Tibial artery (tissue), 4 donors: ENCODE measurements around the gene NIPAL1.
A peak's percentile ranks its signal among the peaks of the same experiment; 100 is the strongest.

Experiments used
- DNase-seq, 2 donors: peaks; one replicate each; pipeline ENCODE4 v3.0.0-alpha.2; 2019
- H3K27ac ChIP-seq, 2 donors: fragments of 200-600 bp; sonication (generic) in 1 of 2; 1 replicate in 1 of 2; 2 replicates in 1 of 2; pipeline ENCODE4 v1.5.1; 2018 to 2019; ENCODE audit warnings: mild to moderate bottlenecking in 1 of 2
- H3K27me3 ChIP-seq, 2 donors: fragments of 200-600 bp; sonication (generic) in 1 of 2; one replicate each; pipeline versions ENCODE4 v1.5.1 to v1.6.0; 2016 to 2019
- H3K36me3 ChIP-seq, 3 donors: fragments of 200-600 bp; sonication (generic) in 2 of 3; one replicate each; pipeline ENCODE4 v1.5.1; 2016 to 2019; ENCODE audit warnings: mild to moderate bottlenecking in 2 of 3
- H3K4me1 ChIP-seq, 4 donors: fragments of 200-600 bp; sonication (generic) in 2 of 4; 1 replicate in 3 of 4; 2 replicates in 1 of 4; pipeline ENCODE4 v1.5.1; 2016 to 2019
- H3K4me3 ChIP-seq, 2 donors: fragments of 200-600 bp; sonication (generic) in 1 of 2; 1 replicate in 1 of 2; 2 replicates in 1 of 2; pipeline ENCODE4 v1.5.1; 2018 to 2019; ENCODE audit warnings: mild to moderate bottlenecking in 2 of 2
- H3K9me3 ChIP-seq, 3 donors: fragments of 200-600 bp; sonication (generic) in 1 of 3; one replicate each; pipeline ENCODE4 v1.5.1; 2016 to 2019
- CTCF ChIP-seq, 2 experiments: fragments of 200-600 bp in 1 of 2; fragments of 450-650 bp in 1 of 2; IDR thresholded peaks; one replicate each; pipeline ENCODE4 v1.5.1; 2017 to 2019; ENCODE audit warnings: antibody characterized with exemption in 2 of 2, mild to moderate bottlenecking in 1 of 2, moderate library complexity in 1 of 2
- intact Hi-C: fragments of 100-400 bp; cut with DNase I; formaldehyde crosslinking; loops from one replicate; pipeline ENCODE4 v1.15.0; 2023; ENCODE audit warnings: low total_unique reads

The NIPAL1 gene

DNA sequence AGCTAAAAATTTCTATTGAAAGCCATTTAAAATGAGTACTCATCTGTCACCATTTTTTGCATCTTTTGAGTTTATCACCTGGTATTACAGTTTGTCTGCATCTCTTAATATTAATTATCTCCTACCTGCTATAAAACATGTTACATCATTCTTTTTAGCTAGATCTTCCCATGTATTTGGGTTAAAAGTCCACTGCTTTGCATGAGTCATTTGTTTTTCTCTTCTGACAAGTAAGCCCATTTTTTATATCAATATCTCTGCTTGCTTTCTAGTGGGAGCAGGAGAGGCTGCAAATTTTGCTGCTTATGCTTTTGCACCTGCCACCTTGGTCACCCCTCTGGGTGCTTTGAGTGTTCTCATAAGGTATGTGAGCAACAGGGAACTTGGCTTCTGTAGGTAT, 16.1 kb downstream of the NIPAL1 start:
- TF ChIP-seq CTCF (IDR thresholded peaks at IDR 0.05): no peak
- H3K27ac ChIP-seq: no peak overlapping the region
- H3K4me3 ChIP-seq: no peak overlapping the region
- intact Hi-C loops: no loop called here
- no peaks in the 10 kb centered on the region for H3K27me3 ChIP-seq
- no peak for DNase-seq
- no peaks in the 10 kb centered on the region for H3K36me3 ChIP-seq
- peaks cover 0 to 9% (median 3%) of the 10 kb centered on the region in 4 donors for H3K4me1 ChIP-seq
- H3K9me3 ChIP-seq: no peaks in the 10 kb centered on the region

GRCh38 chr4:48033412-48033811, 16.8 kb downstream of the NIPAL1 start:
- Histone ChIP-seq H3K4me1 (peaks cover 0 to 9% (median 3%) of the 10 kb centered on the region in 4 donors), H3K27ac (no peak overlapping the region), H3K27me3 (no peaks in the 10 kb centered on the region), H3K9me3 (no peaks in the 10 kb centered on the region), H3K36me3 (no peaks in the 10 kb centered on the region), H3K4me3 (no peak overlapping the region)
- no peak for DNase-seq
- no peak for TF ChIP-seq CTCF (IDR thresholded peaks at IDR 0.05)
- intact Hi-C loops: no loop called here

- Histone ChIP-seq H3K4me1 (peaks cover 0 to 9% (median 3%) of the 10 kb centered on the region in 4 donors), H3K36me3 (no peaks in the 10 kb centered on the region), H3K4me3 (no peak overlapping the region), H3K27ac (no peak overlapping the region), H3K27me3 (no peaks in the 10 kb centered on the region), H3K9me3 (no peaks in the 10 kb centered on the region)
- no peak for DNase-seq
- peak in 1 of 2 experiments; percentile 12 for TF ChIP-seq CTCF (IDR thresholded peaks at IDR 0.05)
- intact Hi-C loops: no loop called here
Observed at GRCh38 chr4:48033825-48034413, 17.3 kb downstream of the NIPAL1 start.

GRCh38 chr4:48035952-48036351, 19.4 kb downstream of the NIPAL1 start:
- H3K9me3 ChIP-seq: no peaks in the 10 kb centered on the region
- H3K27ac ChIP-seq: no peak overlapping the region
- H3K4me3 ChIP-seq: no peak overlapping the region
- H3K4me1 ChIP-seq: peaks cover 0 to 9% (median 3%) of the 10 kb centered on the region in 4 donors
- no peak for DNase-seq
- no peaks in the 10 kb centered on the region for H3K27me3 ChIP-seq
- H3K36me3 ChIP-seq: no peaks in the 10 kb centered on the region
- no peak for TF ChIP-seq CTCF (IDR thresholded peaks at IDR 0.05)
- intact Hi-C loops: no loop called here

GRCh38 chr4:48037117-48037462, 20.5 kb downstream of the NIPAL1 start:
- no peaks in the 10 kb centered on the region for H3K9me3 ChIP-seq
- H3K27me3 ChIP-seq: no peaks in the 10 kb centered on the region
- TF ChIP-seq CTCF (IDR thresholded peaks at IDR 0.05): no peak
- peaks cover 0 to 4% (median 2%) of the 10 kb centered on the region in 4 donors for H3K4me1 ChIP-seq
- no peak overlapping the region for H3K4me3 ChIP-seq
- intact Hi-C loops: no loop called here
- no peaks in the 10 kb centered on the region for H3K36me3 ChIP-seq
- H3K27ac ChIP-seq: no peak overlapping the region
- no peak for DNase-seq

DNA sequence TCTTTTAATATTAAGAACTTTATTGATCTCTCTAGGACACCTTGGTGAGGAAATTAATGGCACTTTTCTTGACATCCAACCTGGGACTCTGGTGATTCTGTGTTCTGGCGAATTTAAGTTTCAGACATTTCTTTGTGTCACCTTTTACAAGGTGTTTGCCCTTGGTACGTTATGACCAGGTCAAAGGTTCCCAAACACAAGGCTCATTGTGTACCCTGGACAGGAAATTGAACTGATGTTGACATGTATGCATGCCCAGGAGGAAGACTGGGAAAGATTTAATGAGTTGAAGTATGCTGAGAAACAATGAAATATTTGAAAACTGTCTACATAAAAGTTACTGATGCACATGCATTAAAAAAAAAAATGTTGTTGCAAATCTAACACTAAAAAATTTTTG, 22.1 kb downstream of the NIPAL1 start:
- no peak for TF ChIP-seq CTCF (IDR thresholded peaks at IDR 0.05)
- H3K27me3 ChIP-seq: no peaks in the 10 kb centered on the region
- DNase-seq: no peak
- intact Hi-C loops: no loop called here
- no peak overlapping the region for H3K4me3 ChIP-seq
- no peak overlapping the region for H3K27ac ChIP-seq
- no peaks in the 10 kb centered on the region for H3K4me1 ChIP-seq
- H3K36me3 ChIP-seq: no peaks in the 10 kb centered on the region
- no peaks in the 10 kb centered on the region for H3K9me3 ChIP-seq
